HT-29 (cell line): Measurements from ENCODE around the gene DRAXIN. TPM values are rescaled to one million over a fixed set of nuclear protein-coding genes. Genes with fewer than 3 reads are reported as not detected.

Experiments
- DNase-seq: peaks from one replicate; pipeline ENCODE4 v3.0.0-alpha.2; 2015; ENCODE audit warnings: low spot score
- total RNA-seq: library from RNA; depleted of rRNA; stranded (reverse); fragments of >200 nt; shearing (Covaris generic); gene quantifications from 2 replicates; pipeline ENCODE4 v1.2.3, GENCODE V29; 2014

The DRAXIN gene
- total RNA-seq, 1 experiment from 2014 or later, result not detected

GRCh38 chr1:11688506-11688905 lies 3.0 kb upstream of the DRAXIN start:
- DNase-seq, result no peak

GRCh38 chr1:11690397-11691301 lies 861 bp upstream of the DRAXIN start:
- DNase-seq, result no peak

- no peak for DNase-seq
These were observed 610 bp downstream of the DRAXIN start for GRCh38 chr1:11691928-11692711.

GRCh38 chr1:11693024-11693590 lies 1.6 kb downstream of the DRAXIN start:
- DNase-seq, result no peak

GRCh38 chr1:11693917-11694316 lies 2.4 kb downstream of the DRAXIN start:
- no peak for DNase-seq

GRCh38 chr1:11695861-11696260 lies 4.4 kb downstream of the DRAXIN start:
- no peak for DNase-seq

- DNase-seq, result no peak
These were observed 5.8 kb downstream of the DRAXIN start for GRCh38 chr1:11697188-11697892.

- no peak for DNase-seq
These were observed 6.3 kb downstream of the DRAXIN start for GRCh38 chr1:11697893-11698210.

- DNase-seq, result no peak
These were observed 9.3 kb downstream of the DRAXIN start for GRCh38 chr1:11700601-11701467.

- DNase-seq, result no peak
These were observed 10.0 kb downstream of the DRAXIN start for GRCh38 chr1:11701551-11701961.

- no peak for DNase-seq
These were observed 10.7 kb downstream of the DRAXIN start for GRCh38 chr1:11701981-11702803.

- DNase-seq, result no peak
These were observed 12.1 kb downstream of the DRAXIN start for GRCh38 chr1:11703357-11704193.

GRCh38 chr1:11704194-11704529 lies 12.7 kb downstream of the DRAXIN start:
- no peak for DNase-seq

GRCh38 chr1:11704691-11705475 lies 13.4 kb downstream of the DRAXIN start:
- DNase-seq, result no peak

- DNase-seq, result no peak
These were observed 14.1 kb downstream of the DRAXIN start for GRCh38 chr1:11705596-11705995.

- DNase-seq, result no peak
These were observed 14.8 kb downstream of the DRAXIN start for GRCh38 chr1:11706292-11706691.

GRCh38 chr1:11707621-11708276 lies 16.2 kb downstream of the DRAXIN start:
- DNase-seq, result peak; percentile 72
